Purkinje cell (primary cell): ENCODE data around the gene LRRFIP2. TPM values are rescaled to one million over a fixed set of nuclear protein-coding genes. Genes with fewer than 3 reads are reported as not detected.

Source experiments
- polyA plus RNA-seq: library from polyadenylated mRNA; unstranded; fragments of >200 nt; fragmentation: Nextera tagmentation; gene quantifications from 2 replicates; pipeline ENCODE4 v1.2.1, GENCODE V29; 2014

Gene LRRFIP2, protein sequence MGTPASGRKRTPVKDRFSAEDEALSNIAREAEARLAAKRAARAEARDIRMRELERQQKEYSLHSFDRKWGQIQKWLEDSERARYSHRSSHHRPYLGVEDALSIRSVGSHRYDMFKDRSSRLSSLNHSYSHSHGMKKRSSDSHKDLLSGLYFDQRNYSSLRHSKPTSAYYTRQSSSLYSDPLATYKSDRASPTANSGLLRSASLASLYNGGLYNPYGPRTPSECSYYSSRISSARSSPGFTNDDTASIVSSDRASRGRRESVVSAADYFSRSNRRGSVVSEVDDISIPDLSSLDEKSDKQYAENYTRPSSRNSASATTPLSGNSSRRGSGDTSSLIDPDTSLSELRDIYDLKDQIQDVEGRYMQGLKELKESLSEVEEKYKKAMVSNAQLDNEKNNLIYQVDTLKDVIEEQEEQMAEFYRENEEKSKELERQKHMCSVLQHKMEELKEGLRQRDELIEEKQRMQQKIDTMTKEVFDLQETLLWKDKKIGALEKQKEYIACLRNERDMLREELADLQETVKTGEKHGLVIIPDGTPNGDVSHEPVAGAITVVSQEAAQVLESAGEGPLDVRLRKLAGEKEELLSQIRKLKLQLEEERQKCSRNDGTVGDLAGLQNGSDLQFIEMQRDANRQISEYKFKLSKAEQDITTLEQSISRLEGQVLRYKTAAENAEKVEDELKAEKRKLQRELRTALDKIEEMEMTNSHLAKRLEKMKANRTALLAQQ
- polyA plus RNA-seq: 28.3 and 30.5 TPM in 2 replicates

GRCh38 chr3:37174532-37175126 lies at the start of gene LRRFIP2:
Gene LRRFIP2 (minus strand): TSS chr3:37174582. CDS start chr3:37148983, 25,599 bp downstream.

Other genes with a start within 250 kb of the LRRFIP2 start
- gene TRANK1, start 229.5 kb downstream of the LRRFIP2 start, polyA plus RNA-seq: 1.9 and 2.1 TPM in 2 replicates
- gene EPM2AIP1, start 181.5 kb downstream of the LRRFIP2 start, polyA plus RNA-seq: 19.5 and 21.0 TPM in 2 replicates
- 19.3 and 21.6 TPM in 2 replicates for gene MLH1, start 181.1 kb downstream of the LRRFIP2 start, polyA plus RNA-seq
- 55.8 and 64.8 TPM in 2 replicates for gene GOLGA4, start 68.7 kb upstream of the LRRFIP2 start, polyA plus RNA-seq